ENCODE results near the gene UBR2. TPM values are rescaled to one million over a fixed set of nuclear protein-coding genes. Genes with fewer than 3 reads are reported as not detected.
"Not testable (repeated sequence)": the region's sequence is repeated elsewhere in the genome, so short reads cannot be mapped to it uniquely, and the experiment has no call there.

Gene UBR2
- total and polyA plus RNA-seq, 2 experiments from 2014 or later, result 10.9 to 22.6 TPM

- DNase-seq (ENCODE audit: low read depth in 1 of 2, low spot score in 1 of 2), result peak in 1 of 2 donors; percentile 46
- Histone ChIP-seq H3K27ac (peak overlapping the region; percentile 51), H3K36me3 (peaks cover 34% of the 10 kb centered on the region), H3K27me3 (no peaks in the 10 kb centered on the region), H3K4me1 (ENCODE audit: low read depth) (no peaks in the 10 kb centered on the region), H3K9me3 (ENCODE audit: low read depth) (no peaks in the 10 kb centered on the region), H3K4me3 (no peak overlapping the region)
- TF ChIP-seq CTCF (IDR thresholded peaks at IDR 0.05; ENCODE audit: low read depth, low read length), result no peak
Observed at GRCh38 chr6:42694586-42694985, 130.8 kb downstream of the UBR2 start.

- Histone ChIP-seq H3K27ac (no peak overlapping the region), H3K4me3 (no peak overlapping the region), H3K27me3 (no peaks in the 10 kb centered on the region), H3K9me3 (ENCODE audit: low read depth) (no peaks in the 10 kb centered on the region), H3K4me1 (ENCODE audit: low read depth) (no peaks in the 10 kb centered on the region), H3K36me3 (peaks cover 16% of the 10 kb centered on the region)
- TF ChIP-seq CTCF (IDR thresholded peaks at IDR 0.05; ENCODE audit: low read depth, low read length), result no peak
- DNase-seq (ENCODE audit: low read depth in 1 of 2, low spot score in 1 of 2), result peak in 1 of 2 donors; percentile 78
Observed at GRCh38 chr6:42696526-42697267, 132.9 kb downstream of the UBR2 start.

DNA sequence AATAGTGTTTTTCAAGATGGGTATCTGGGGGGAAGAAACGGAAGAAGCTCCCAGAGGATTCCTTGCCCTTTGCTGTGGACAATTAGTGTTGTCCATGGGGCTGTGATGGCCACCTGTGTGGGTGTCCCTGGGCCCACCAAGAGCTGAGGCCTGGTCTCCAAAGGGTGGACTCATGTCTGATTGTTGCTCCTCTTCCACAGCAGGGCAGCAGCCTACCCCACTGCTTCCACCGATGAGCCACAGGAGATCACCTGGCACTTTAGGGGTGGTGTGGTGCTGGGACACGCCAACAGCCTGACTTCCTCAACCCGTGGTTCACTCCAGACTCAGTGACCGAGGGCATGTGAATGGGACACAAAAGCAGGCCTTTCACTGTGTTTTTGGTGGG lies 133.4 kb downstream of the UBR2 start:
- DNase-seq (ENCODE audit: low read depth in 1 of 2, low spot score in 1 of 2), result no peak
- no peaks in the 10 kb centered on the region for H3K9me3 ChIP-seq (ENCODE audit: low read depth)
- no peak overlapping the region for H3K27ac ChIP-seq
- H3K4me1 ChIP-seq (ENCODE audit: low read depth), result no peaks in the 10 kb centered on the region
- H3K4me3 ChIP-seq, result no peak overlapping the region
- no peaks in the 10 kb centered on the region for H3K27me3 ChIP-seq
- H3K36me3 ChIP-seq, result peaks cover 12% of the 10 kb centered on the region
- no peak for TF ChIP-seq CTCF (IDR thresholded peaks at IDR 0.05; ENCODE audit: low read depth, low read length)

GRCh38 chr6:42698217-42698616 lies 134.4 kb downstream of the UBR2 start:
- peaks cover 4% of the 10 kb centered on the region for H3K36me3 ChIP-seq
- H3K4me1 ChIP-seq (ENCODE audit: low read depth), result peaks cover under 1% of the 10 kb centered on the region
- H3K4me3 ChIP-seq, result no peak overlapping the region
- H3K27me3 ChIP-seq, result no peaks in the 10 kb centered on the region
- H3K27ac ChIP-seq, result no peak overlapping the region
- TF ChIP-seq CTCF (IDR thresholded peaks at IDR 0.05; ENCODE audit: low read depth, low read length), result no peak
- H3K9me3 ChIP-seq (ENCODE audit: low read depth), result no peaks in the 10 kb centered on the region
- DNase-seq (ENCODE audit: low read depth in 1 of 2, low spot score in 1 of 2), result no peak

GRCh38 chr6:42702200-42702599 lies 138.4 kb downstream of the UBR2 start:
- no peak overlapping the region for H3K4me3 ChIP-seq
- H3K36me3 ChIP-seq, result no peaks in the 10 kb centered on the region
- H3K9me3 ChIP-seq (ENCODE audit: low read depth), result no peaks in the 10 kb centered on the region
- no peaks in the 10 kb centered on the region for H3K27me3 ChIP-seq
- no peak overlapping the region for H3K27ac ChIP-seq
- peak in 1 of 2 donors; percentile 71 for DNase-seq (ENCODE audit: low read depth in 1 of 2, low spot score in 1 of 2)
- TF ChIP-seq CTCF (IDR thresholded peaks at IDR 0.05; ENCODE audit: low read depth, low read length), result no peak
- H3K4me1 ChIP-seq (ENCODE audit: low read depth), result peaks cover 8% of the 10 kb centered on the region

DNA sequence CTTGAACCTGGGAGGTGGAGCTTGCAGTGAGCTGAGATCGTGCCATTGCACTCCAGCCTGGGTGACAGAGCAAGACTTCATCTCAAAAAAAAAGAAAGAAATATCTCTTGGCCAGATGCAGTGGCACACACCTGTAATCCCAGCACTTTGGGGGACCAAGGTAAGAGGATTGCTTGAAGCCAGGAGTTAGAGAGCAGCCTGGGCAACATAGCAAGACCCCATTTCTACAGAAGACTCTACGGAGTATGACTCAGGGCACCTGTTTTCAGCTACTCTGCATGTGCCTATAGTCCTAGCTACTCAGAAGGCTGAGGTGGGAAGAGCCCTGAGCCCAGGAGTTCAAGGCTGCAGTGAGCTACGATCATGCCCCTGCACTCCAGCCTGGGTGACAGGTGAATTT lies 139.0 kb downstream of the UBR2 start:
- not testable (repeated sequence) for H3K4me1 ChIP-seq (ENCODE audit: low read depth); H3K36me3 ChIP-seq; H3K27ac ChIP-seq; H3K4me3 ChIP-seq; DNase-seq (ENCODE audit: low read depth in 1 of 2, low spot score in 1 of 2); H3K27me3 ChIP-seq; H3K9me3 ChIP-seq (ENCODE audit: low read depth)
